HEK293T (cell line): ENCODE results near the gene INKA1.

ENCODE experiments used
- ARNT ChIP-seq: fragments of 450-650 bp; IDR thresholded peaks from 2 replicates; pipeline ENCODE4 v1.6.1; 2017; ENCODE audit warnings: mild to moderate bottlenecking
- BHLHE40 ChIP-seq: fragments of 450-650 bp; IDR thresholded peaks from 2 replicates; pipeline ENCODE4 v1.6.1; 2016; ENCODE audit warnings: mild to moderate bottlenecking, moderate library complexity, borderline replicate concordance
- FOXA1 ChIP-seq: fragments of 450-650 bp; IDR thresholded peaks from 2 replicates; pipeline ENCODE4 v1.6.1; 2016; ENCODE audit warnings: mild to moderate bottlenecking
- FOXK2 ChIP-seq: fragments of 450-650 bp; IDR thresholded peaks from 2 replicates; pipeline ENCODE4 v1.6.1; 2016; ENCODE audit warnings: mild to moderate bottlenecking
- FOXM1 ChIP-seq: fragments of 450-650 bp; IDR thresholded peaks from 2 replicates; pipeline ENCODE4 v1.6.1; 2017; ENCODE audit warnings: mild to moderate bottlenecking, borderline replicate concordance
- HDGF ChIP-seq: fragments of 450-650 bp; IDR thresholded peaks from 2 replicates; pipeline ENCODE4 v1.6.1; 2017; ENCODE audit warnings: antibody characterized with exemption, borderline replicate concordance
- L3MBTL2 ChIP-seq: fragments of 450-650 bp; conservative IDR thresholded peaks from 2 replicates; pipeline ENCODE4 v1.6.1; 2016; ENCODE audit warnings: mild to moderate bottlenecking
- NFRKB ChIP-seq: fragments of 450-650 bp; IDR thresholded peaks from 2 replicates; pipeline ENCODE4 v1.6.1; 2016; ENCODE audit warnings: mild to moderate bottlenecking, moderate library complexity
- PKNOX1 ChIP-seq: fragments of 450-650 bp; IDR thresholded peaks from 2 replicates; pipeline ENCODE4 v1.6.1; 2016
- SP1 ChIP-seq: fragments of 450-650 bp; IDR thresholded peaks from 2 replicates; pipeline ENCODE4 v1.6.1; 2017
- SUZ12 ChIP-seq: fragments of 450-650 bp; IDR thresholded peaks from 2 replicates; pipeline ENCODE4 v1.6.1; 2016; ENCODE audit warnings: mild to moderate bottlenecking
- TARDBP ChIP-seq: fragments of 450-650 bp; IDR thresholded peaks from 2 replicates; pipeline ENCODE4 v1.6.1; 2016

- TF ChIP-seq FOXM1 (no peak), ARNT (no peak), SUZ12 (no peak), FOXK2 (no peak), FOXA1 (no peak), HDGF (no peak), NFRKB (no peak), PKNOX1 (no peak), SP1 (no peak), TARDBP (no peak), BHLHE40 (no peak), L3MBTL2 (no peak)
These were observed 37.3 kb downstream of the INKA1 start for GRCh38 chr3:49840388-49840787.
